B cell (primary cell): ENCODE measurements around the gene NPAS3. TPM values are rescaled to one million over a fixed set of nuclear protein-coding genes. Genes with fewer than 3 reads are reported as not detected.

Experiments used
- ATAC-seq: fragments of 200-7000 bp; cut with Tn5 transposase; one replicate; pipeline ENCODE4 v1.10.0; 2021; ENCODE audit warnings: low read depth, mild to moderate bottlenecking, moderate number of reproducible peaks, moderate library complexity
- CTCF ChIA-PET: fragments of 350-600 bp; sonication (Branson Sonifier 250); formaldehyde crosslinking; loops from one replicate; lab custom pipeline; 2021; ENCODE audit warnings: antibody characterized with exemption, inconsistent platforms; lab: Charles Lee
- POLR2A ChIA-PET: fragments of 350-600 bp; sonication (Branson Sonifier 250); formaldehyde crosslinking; loops from one replicate; lab custom pipeline; 2021; ENCODE audit warnings: antibody characterized with exemption; lab: Charles Lee
- DNase-seq: peaks from one replicate; pipeline ENCODE4 v3.0.0; 2013
- H2AFZ ChIP-seq: 2 replicates; pipeline ENCODE4 v1.6.1; 2012; ENCODE audit warnings: mild to moderate bottlenecking, low read depth, low read length; ENCODE audit not compliant: insufficient read depth, poor library complexity, severe bottlenecking
- H3K27ac ChIP-seq, 2 donors: 1 replicate in 1 of 2; 2 replicates in 1 of 2; pipeline ENCODE4 v1.5.1; 2012 to 2013; ENCODE audit warnings: low read length in 2 of 2, mild to moderate bottlenecking in 2 of 2, moderate library complexity in 1 of 2
- H3K27me3 ChIP-seq, 4 experiments: fragments of 200-600 bp in 1 of 4; sonication (generic) in 1 of 4; replicated peaks in 1 of 4; 1 replicate in 2 of 4; 2 replicates in 2 of 4; pipeline versions ENCODE4 v1.6.1 to v1.7.0; 2013 to 2016; ENCODE audit warnings: low read length in 3 of 4, mild to moderate bottlenecking in 2 of 4, mixed read lengths in 1 of 4, moderate library complexity in 1 of 4; ENCODE audit not compliant: insufficient read depth in 4 of 4, control insufficient read depth in 3 of 4; ENCODE audit errors: control extremely low read depth in 1 of 4
- H3K36me3 ChIP-seq, 2 experiments: replicated peaks in 1 of 2; 1 replicate in 1 of 2; 2 replicates in 1 of 2; pipeline versions ENCODE4 v1.6.1 to v1.7.1; 2013; ENCODE audit warnings: low read length in 1 of 2; ENCODE audit not compliant: insufficient read depth in 2 of 2, control insufficient read depth in 1 of 2; ENCODE audit errors: control extremely low read depth in 1 of 2, extremely low read depth in 1 of 2
- H3K4me1 ChIP-seq, 2 donors: fragments of 200-600 bp in 1 of 2; sonication (generic) in 1 of 2; 1 replicate in 1 of 2; 2 replicates in 1 of 2; pipeline versions ENCODE4 v1.5.1 to v1.6.1; 2013 to 2017; ENCODE audit warnings: low read length in 2 of 2; ENCODE audit not compliant: control insufficient read depth in 2 of 2, insufficient read depth in 2 of 2
- H3K4me2 ChIP-seq: replicated peaks from 2 replicates; pipeline ENCODE3; 2012; ENCODE audit warnings: mild to moderate bottlenecking, low read depth, low read length; ENCODE audit not compliant: poor library complexity, severe bottlenecking
- H3K4me3 ChIP-seq, 5 experiments: fragments of 200-600 bp in 1 of 5; sonication (generic) in 1 of 5; 1 replicate in 3 of 5; 2 replicates in 2 of 5; pipeline versions ENCODE4 v1.5.1 to v1.7.0; 2011 to 2016; ENCODE audit warnings: low read length in 4 of 5, mild to moderate bottlenecking in 4 of 5, low read depth in 2 of 5, control low read depth in 1 of 5, moderate library complexity in 1 of 5; ENCODE audit not compliant: insufficient read depth in 1 of 5; ENCODE audit errors: control extremely low read depth in 1 of 5, extremely low read depth in 1 of 5
- H3K79me2 ChIP-seq: fragments of 200-600 bp; sonication (generic); one replicate; pipeline ENCODE4 v1.6.0; 2016; ENCODE audit warnings: low read length; ENCODE audit not compliant: control insufficient read depth, insufficient read depth
- H3K9ac ChIP-seq: fragments of 200-600 bp; sonication (generic); 2 replicates; pipeline ENCODE4 v1.6.1; 2017; ENCODE audit warnings: mild to moderate bottlenecking, low read length, moderate library complexity
- H3K9me3 ChIP-seq, 3 donors: one replicate each; pipeline versions ENCODE4 v1.6.1 to v1.7.1; 2013; ENCODE audit warnings: low read length in 2 of 3; ENCODE audit not compliant: control insufficient read depth in 2 of 3, insufficient read depth in 1 of 3; ENCODE audit errors: control extremely low read depth in 1 of 3
- H4K20me1 ChIP-seq: 2 replicates; pipeline ENCODE4 v1.6.0; 2012; ENCODE audit warnings: mild to moderate bottlenecking, low read length; ENCODE audit not compliant: insufficient read depth, control insufficient read depth, poor library complexity, severe bottlenecking
- H3K27ac Mint-ChIP-seq: one replicate; pipeline ENCODE4 v1.8.0; 2021; ENCODE audit warnings: mixed read lengths
- H3K27me3 Mint-ChIP-seq: one replicate; pipeline ENCODE4 v1.8.0; 2021; ENCODE audit warnings: mixed read lengths
- H3K4me1 Mint-ChIP-seq: one replicate; pipeline ENCODE4 v1.8.0; 2021; ENCODE audit warnings: mixed read lengths
- H3K4me3 Mint-ChIP-seq: one replicate; pipeline ENCODE4 v1.8.0; 2021; ENCODE audit warnings: mixed read lengths
- H3K9me3 Mint-ChIP-seq: one replicate; pipeline ENCODE4 v1.8.0; 2022; ENCODE audit warnings: mixed read lengths; ENCODE audit not compliant: insufficient read depth
- CTCF ChIP-seq: fragments of 200-600 bp; IDR thresholded peaks from one replicate; pipeline ENCODE4 v1.8.0; 2022; ENCODE audit warnings: antibody characterized with exemption, mild to moderate bottlenecking
- EZH2 ChIP-seq: IDR thresholded peaks from 2 replicates; pipeline ENCODE4 v1.6.1; 2012; ENCODE audit warnings: borderline replicate concordance, low read depth, mild to moderate bottlenecking, moderate library complexity, low read length; ENCODE audit not compliant: insufficient read depth, poor library complexity, severe bottlenecking
- WGBS: methylation state at CpG from one replicate; pipeline ENCODE4 v1.1.5; 2013; ENCODE audit warnings: missing lambda C conversion rate; ENCODE audit not compliant: insufficient coverage; 5-methylcytosine and 5-hydroxymethylcytosine counted together
- intact Hi-C: fragments of 100-400 bp; cut with micrococcal nuclease; formaldehyde crosslinking; loops from one replicate; pipeline ENCODE4 v1.10.0; 2022
- polyA plus RNA-seq: library from polyadenylated mRNA; depleted of rRNA; stranded (reverse); fragments of >200 nt; gene quantifications from 2 replicates; pipeline ENCODE4 v1.2.3, GENCODE V29; 2012
- total RNA-seq, 2 donors: library from RNA; stranded (reverse); fragments of 120-200 nt in 1 of 2; gene quantifications; 1 replicate in 1 of 2; 2 replicates in 1 of 2; pipeline versions ENCODE4 v1.2.3 to v1.2.4, GENCODE V29; 2013 to 2022

NPAS3 gene
- total and polyA plus RNA-seq, 2 donors (not counting 1 experiment from before 2014, with no cell fraction given): not detected

- Mint-ChIP-seq H3K9me3 (peaks cover 3% of the 10 kb centered on the region), H3K4me3 (no peak overlapping the region), H3K4me1 (peaks cover 5% of the 10 kb centered on the region), H3K27me3 (no peaks in the 10 kb centered on the region), H3K27ac (no peak overlapping the region)
- Histone ChIP-seq H3K4me3 (no peak overlapping the region), H3K79me2 (no peaks in the 10 kb centered on the region), H3K36me3 (no peaks in the 10 kb centered on the region), H3K27ac (no peak overlapping the region), H4K20me1 (no peaks in the 10 kb centered on the region), H3K4me1 (no peaks in the 10 kb centered on the region), H3K27me3 (no peaks in the 10 kb centered on the region), H3K9ac (no peak overlapping the region), H2AFZ (no peak overlapping the region), H3K4me2 (no peak overlapping the region), H3K9me3 (no peaks in the 10 kb centered on the region)
- CTCF ChIA-PET: no interaction called here
- TF ChIP-seq EZH2: no peak
- ATAC-seq: no peak
- WGBS: no CpG with 5 or more reads among the region's 2 CpGs
- intact Hi-C loops: no loop called here
- DNase-seq: no peak
- POLR2A ChIA-PET: no interaction called here
These were observed 333.2 kb downstream of the NPAS3 start for GRCh38 chr14:33271891-33272290.

GRCh38 chr14:33273978-33274377 lies 335.3 kb downstream of the NPAS3 start:
- ATAC-seq: no peak
- peaks cover 5% of the 10 kb centered on the region for H3K4me1 Mint-ChIP-seq
- WGBS: 80% methylated on average over 2 of the region's 4 CpGs
- POLR2A ChIA-PET: no interaction called here
- H2AFZ ChIP-seq: no peak overlapping the region
- no peak for DNase-seq
- no peaks in the 10 kb centered on the region for H3K27me3 Mint-ChIP-seq
- no peak overlapping the region for H3K9ac ChIP-seq
- H3K79me2 ChIP-seq: no peaks in the 10 kb centered on the region
- no peak overlapping the region for H3K27ac Mint-ChIP-seq
- no peak overlapping the region for H3K4me3 ChIP-seq
- H3K27me3 ChIP-seq: no peaks in the 10 kb centered on the region
- CTCF ChIA-PET: no interaction called here
- no peaks in the 10 kb centered on the region for H3K4me1 ChIP-seq
- H3K9me3 ChIP-seq: no peaks in the 10 kb centered on the region
- TF ChIP-seq EZH2 (no peak), CTCF (no peak)
- no peak overlapping the region for H3K4me2 ChIP-seq
- no peak overlapping the region for H3K4me3 Mint-ChIP-seq
- H3K27ac ChIP-seq: no peak overlapping the region
- H4K20me1 ChIP-seq: no peaks in the 10 kb centered on the region
- H3K36me3 ChIP-seq: no peaks in the 10 kb centered on the region
- peaks cover 3% of the 10 kb centered on the region for H3K9me3 Mint-ChIP-seq
- intact Hi-C loops: no loop called here
